SJSA1 (cell line): ENCODE measurements around the gene ARSG. TPM values are rescaled to one million over a fixed set of nuclear protein-coding genes. Genes with fewer than 3 reads are reported as not detected.
"Not testable (repeated sequence)": the region's sequence is repeated elsewhere in the genome, so short reads cannot be mapped to it uniquely, and the experiment has no call there.

Experiments
- DNase-seq, 2 experiments: peaks; one replicate each; pipeline ENCODE4 v3.0.0-alpha.2; 2015 to 2020; ENCODE audit warnings: low spot score in 2 of 2, low read depth in 1 of 2
- H3K27ac ChIP-seq: fragments of 250-450 bp; sonication (Bioruptor Pico); 2 replicates; pipeline ENCODE4 v1.5.1; 2020; ENCODE audit warnings: mild to moderate bottlenecking, moderate library complexity
- H3K27me3 ChIP-seq: fragments of 250-450 bp; sonication (Bioruptor Pico); replicated peaks from 2 replicates; pipeline ENCODE4 v1.5.1; 2020; ENCODE audit warnings: mild to moderate bottlenecking, moderate library complexity
- H3K36me3 ChIP-seq: fragments of 250-450 bp; sonication (Bioruptor Pico); 2 replicates; pipeline ENCODE4 v1.5.1; 2020; ENCODE audit warnings: mild to moderate bottlenecking
- H3K4me1 ChIP-seq: fragments of 250-450 bp; sonication (Bioruptor Pico); replicated peaks from 2 replicates; pipeline ENCODE4 v1.6.1; 2021; ENCODE audit warnings: mild to moderate bottlenecking
- H3K4me3 ChIP-seq: fragments of 250-450 bp; sonication (Bioruptor Pico); 2 replicates; pipeline ENCODE4 v1.5.1; 2020; ENCODE audit warnings: mild to moderate bottlenecking
- H3K9me3 ChIP-seq: fragments of 250-450 bp; sonication (Bioruptor Pico); replicated peaks from 2 replicates; pipeline ENCODE4 v1.5.1; 2020; ENCODE audit warnings: mild to moderate bottlenecking
- total RNA-seq: library from RNA; depleted of rRNA; stranded (reverse); fragments of >200 nt; shearing (Covaris generic); gene quantifications from 2 replicates; pipeline ENCODE4 v1.2.3, GENCODE V29; 2014

The ARSG gene
- total RNA-seq, 1 experiment from 2014 or later: not detected

GRCh38 chr17:68365469-68365868, 74.2 kb downstream of the ARSG start:
- H3K36me3 ChIP-seq: no peaks in the 10 kb centered on the region
- H3K4me3 ChIP-seq: no peak overlapping the region
- DNase-seq: no peak
- no peaks in the 10 kb centered on the region for H3K9me3 ChIP-seq
- no peak overlapping the region for H3K27ac ChIP-seq
- H3K27me3 ChIP-seq: no peaks in the 10 kb centered on the region
- H3K4me1 ChIP-seq: no peaks in the 10 kb centered on the region

- H3K27me3 ChIP-seq: no peaks in the 10 kb centered on the region
- no peak overlapping the region for H3K4me3 ChIP-seq
- H3K9me3 ChIP-seq: no peaks in the 10 kb centered on the region
- H3K27ac ChIP-seq: no peak overlapping the region
- H3K4me1 ChIP-seq: no peaks in the 10 kb centered on the region
- H3K36me3 ChIP-seq: no peaks in the 10 kb centered on the region
- no peak for DNase-seq
These were observed 77.1 kb downstream of the ARSG start for GRCh38 chr17:68368387-68368786.

- Histone ChIP-seq H3K4me1 (peaks cover 3% of the 10 kb centered on the region), H3K27me3 (no peaks in the 10 kb centered on the region), H3K9me3 (no peaks in the 10 kb centered on the region), H3K27ac (no peak overlapping the region), H3K4me3 (no peak overlapping the region), H3K36me3 (no peaks in the 10 kb centered on the region)
- DNase-seq: no peak
These were observed 84.3 kb downstream of the ARSG start for GRCh38 chr17:68375566-68375965.

- not testable (repeated sequence) for DNase-seq, H3K4me3 ChIP-seq, H3K27ac ChIP-seq, H3K9me3 ChIP-seq, H3K4me1 ChIP-seq, H3K36me3 ChIP-seq, H3K27me3 ChIP-seq
These were observed 84.9 kb downstream of the ARSG start for GRCh38 chr17:68376178-68376577.

- no peaks in the 10 kb centered on the region for H3K9me3 ChIP-seq
- no peaks in the 10 kb centered on the region for H3K36me3 ChIP-seq
- H3K27ac ChIP-seq: no peak overlapping the region
- DNase-seq: no peak
- H3K4me3 ChIP-seq: no peak overlapping the region
- H3K27me3 ChIP-seq: no peaks in the 10 kb centered on the region
- H3K4me1 ChIP-seq: peaks cover 23% of the 10 kb centered on the region
These were observed 86.5 kb downstream of the ARSG start for GRCh38 chr17:68377771-68378267.

- Histone ChIP-seq H3K27ac (no peak overlapping the region), H3K9me3 (no peaks in the 10 kb centered on the region), H3K4me3 (no peak overlapping the region), H3K4me1 (peaks cover 30% of the 10 kb centered on the region), H3K27me3 (no peaks in the 10 kb centered on the region), H3K36me3 (no peaks in the 10 kb centered on the region)
- no peak for DNase-seq
These were observed 87.2 kb downstream of the ARSG start for GRCh38 chr17:68378268-68379176.

GRCh38 chr17:68379177-68379510, 87.8 kb downstream of the ARSG start:
- no peak for DNase-seq
- Histone ChIP-seq H3K9me3 (no peaks in the 10 kb centered on the region), H3K4me3 (no peak overlapping the region), H3K4me1 (peaks cover 37% of the 10 kb centered on the region), H3K27ac (no peak overlapping the region), H3K36me3 (no peaks in the 10 kb centered on the region), H3K27me3 (no peaks in the 10 kb centered on the region)

- H3K4me1 ChIP-seq: peaks cover 45% of the 10 kb centered on the region
- H3K27me3 ChIP-seq: no peaks in the 10 kb centered on the region
- H3K36me3 ChIP-seq: no peaks in the 10 kb centered on the region
- no peak for DNase-seq
- H3K4me3 ChIP-seq: no peak overlapping the region
- H3K9me3 ChIP-seq: no peaks in the 10 kb centered on the region
- no peak overlapping the region for H3K27ac ChIP-seq
These were observed 88.7 kb downstream of the ARSG start for GRCh38 chr17:68379692-68380677.

GRCh38 chr17:68381076-68381900, 90.0 kb downstream of the ARSG start:
- H3K36me3 ChIP-seq: no peaks in the 10 kb centered on the region
- DNase-seq: peak; percentile 97 to 98
- H3K9me3 ChIP-seq: no peaks in the 10 kb centered on the region
- H3K4me1 ChIP-seq: peaks cover 46% of the 10 kb centered on the region
- H3K27me3 ChIP-seq: no peaks in the 10 kb centered on the region
- H3K27ac ChIP-seq: peak overlapping the region; percentile 58
- no peak overlapping the region for H3K4me3 ChIP-seq

- Histone ChIP-seq H3K4me1 (peaks cover 46% of the 10 kb centered on the region), H3K4me3 (no peak overlapping the region), H3K27me3 (no peaks in the 10 kb centered on the region), H3K27ac (peak overlapping the region; percentile 91), H3K36me3 (no peaks in the 10 kb centered on the region), H3K9me3 (no peaks in the 10 kb centered on the region)
- peak in 1 of 2 experiments; percentile 61 for DNase-seq
These were observed 91.3 kb downstream of the ARSG start for GRCh38 chr17:68382582-68383085.

GRCh38 chr17:68383120-68383442, 91.8 kb downstream of the ARSG start:
- H3K4me3 ChIP-seq: no peak overlapping the region
- H3K27me3 ChIP-seq: no peaks in the 10 kb centered on the region
- no peaks in the 10 kb centered on the region for H3K9me3 ChIP-seq
- no peaks in the 10 kb centered on the region for H3K36me3 ChIP-seq
- H3K4me1 ChIP-seq: peaks cover 46% of the 10 kb centered on the region
- peak overlapping the region; percentile 91 for H3K27ac ChIP-seq
- DNase-seq: no peak

GRCh38 chr17:68383443-68384321, 92.4 kb downstream of the ARSG start:
- peaks cover 46% of the 10 kb centered on the region for H3K4me1 ChIP-seq
- H3K9me3 ChIP-seq: no peaks in the 10 kb centered on the region
- H3K27ac ChIP-seq: peak overlapping the region; percentile 91
- no peaks in the 10 kb centered on the region for H3K36me3 ChIP-seq
- H3K4me3 ChIP-seq: no peak overlapping the region
- H3K27me3 ChIP-seq: no peaks in the 10 kb centered on the region
- DNase-seq: peak; percentile 88 to 98
